CD14-positive monocyte (primary cell): ENCODE results near the gene LACTBL1. TPM values are rescaled to one million over a fixed set of nuclear protein-coding genes. Genes with fewer than 3 reads are reported as not detected.
A peak's percentile ranks its signal among the peaks of the same experiment; 100 is the strongest.

ENCODE experiments used
- DNase-seq, 3 donors: peaks; one replicate each; pipeline ENCODE4 v3.0.0-alpha.2; 2011 to 2022
- H2AFZ ChIP-seq: 2 replicates; pipeline ENCODE4 v1.6.0; 2012; ENCODE audit warnings: mild to moderate bottlenecking, low read depth, low read length, inconsistent platforms; ENCODE audit not compliant: insufficient read depth, poor library complexity, severe bottlenecking
- H3K27ac ChIP-seq, 2 donors: 1 replicate in 1 of 2; 2 replicates in 1 of 2; pipeline ENCODE4 v1.5.1; 2012 to 2013; ENCODE audit warnings: low read length in 2 of 2, control low read depth in 1 of 2, inconsistent platforms in 1 of 2, low read depth in 1 of 2, mild to moderate bottlenecking in 1 of 2
- H3K27me3 ChIP-seq, 2 donors: one replicate each; pipeline versions ENCODE4 v1.6.0 to v1.6.1; 2011 to 2013; ENCODE audit warnings: low read length in 2 of 2; ENCODE audit not compliant: control insufficient read depth in 2 of 2, insufficient read depth in 2 of 2
- H3K36me3 ChIP-seq, 2 donors: replicated peaks in 1 of 2; 1 replicate in 1 of 2; 2 replicates in 1 of 2; pipeline versions ENCODE4 v1.5.1 to v1.6.1; 2012 to 2013; ENCODE audit warnings: low read length in 2 of 2, control low read depth in 1 of 2, inconsistent platforms in 1 of 2, mild to moderate bottlenecking in 1 of 2; ENCODE audit not compliant: insufficient read depth in 2 of 2, control insufficient read depth in 1 of 2
- H3K4me1 ChIP-seq, 2 donors: 1 replicate in 1 of 2; 2 replicates in 1 of 2; pipeline versions ENCODE4 v1.5.1 to v1.6.1; 2012 to 2013; ENCODE audit warnings: low read length in 2 of 2, control low read depth in 1 of 2, inconsistent platforms in 1 of 2, mild to moderate bottlenecking in 1 of 2, moderate library complexity in 1 of 2; ENCODE audit not compliant: insufficient read depth in 2 of 2, control insufficient read depth in 1 of 2
- H3K4me2 ChIP-seq: replicated peaks from 2 replicates; pipeline ENCODE3; 2012; ENCODE audit warnings: low read length, moderate library complexity, mild to moderate bottlenecking; ENCODE audit not compliant: poor library complexity, severe bottlenecking; ENCODE audit errors: extremely low read depth
- H3K4me3 ChIP-seq, 3 experiments: fragments of 200-600 bp in 1 of 3; sonication (generic) in 1 of 3; replicated peaks in 1 of 3; 1 replicate in 2 of 3; 2 replicates in 1 of 3; pipeline ENCODE4 v1.5.1; 2011 to 2013; ENCODE audit warnings: low read length in 3 of 3, mild to moderate bottlenecking in 3 of 3, control low read depth in 2 of 3, low read depth in 2 of 3, inconsistent platforms in 1 of 3, moderate library complexity in 1 of 3
- H3K79me2 ChIP-seq: 2 replicates; pipeline ENCODE4 v1.6.0; 2012; ENCODE audit warnings: mild to moderate bottlenecking, control low read depth, inconsistent platforms, low read length, moderate library complexity; ENCODE audit not compliant: insufficient read depth
- H3K9ac ChIP-seq: 2 replicates; pipeline ENCODE4 v1.6.0; 2017; ENCODE audit warnings: low read length, mild to moderate bottlenecking; ENCODE audit not compliant: insufficient read depth, poor library complexity, severe bottlenecking
- H3K9me3 ChIP-seq, 2 donors: replicated peaks in 1 of 2; 1 replicate in 1 of 2; 2 replicates in 1 of 2; pipeline versions ENCODE4 v1.5.1 to v1.6.1; 2012 to 2013; ENCODE audit warnings: low read length in 2 of 2, control low read depth in 1 of 2; ENCODE audit not compliant: control insufficient read depth in 1 of 2, insufficient read depth in 1 of 2
- H4K20me1 ChIP-seq: 2 replicates; pipeline ENCODE4 v1.6.0; 2012; ENCODE audit warnings: mild to moderate bottlenecking, low read length, control low read depth, moderate library complexity; ENCODE audit not compliant: insufficient read depth
- H3K27ac Mint-ChIP-seq, 7 donors: one replicate each; pipeline ENCODE4 v1.8.0; 2020; ENCODE audit warnings: mild to moderate bottlenecking in 7 of 7, mixed read lengths in 7 of 7, moderate library complexity in 6 of 7, inconsistent platforms in 2 of 7
- H3K27me3 Mint-ChIP-seq, 3 donors: one replicate each; pipeline ENCODE4 v1.8.0; 2021 to 2022; ENCODE audit warnings: low read depth in 3 of 3, mild to moderate bottlenecking in 3 of 3, mixed read lengths in 3 of 3, moderate library complexity in 3 of 3, inconsistent platforms in 1 of 3
- H3K36me3 Mint-ChIP-seq, 2 donors: one replicate each; pipeline ENCODE4 v1.8.0; 2020; ENCODE audit warnings: mixed read lengths in 2 of 2, inconsistent platforms in 1 of 2, mild to moderate bottlenecking in 1 of 2
- H3K4me1 Mint-ChIP-seq: one replicate; pipeline ENCODE4 v1.8.0; 2020; ENCODE audit warnings: mild to moderate bottlenecking, mixed read lengths
- H3K4me3 Mint-ChIP-seq, 2 donors: one replicate each; pipeline ENCODE4 v1.8.0; 2020; ENCODE audit warnings: mild to moderate bottlenecking in 2 of 2, mixed read lengths in 2 of 2, moderate library complexity in 1 of 2
- H3K9me3 Mint-ChIP-seq, 7 donors: one replicate each; pipeline ENCODE4 v1.8.0; 2020 to 2022; ENCODE audit warnings: mixed read lengths in 7 of 7, mild to moderate bottlenecking in 6 of 7, moderate library complexity in 6 of 7, inconsistent platforms in 2 of 7
- WGBS: methylation state at CpG from one replicate; pipeline ENCODE4 v1.1.5; 2013; ENCODE audit warnings: missing lambda C conversion rate; ENCODE audit not compliant: insufficient coverage; 5-methylcytosine and 5-hydroxymethylcytosine counted together
- intact Hi-C, 2 donors: fragments of 100-400 bp; cut with micrococcal nuclease; formaldehyde crosslinking; loops; one replicate each; pipeline versions ENCODE4 v1.15.0 to v1.15.1; 2023
- polyA plus RNA-seq, 3 donors: library from polyadenylated mRNA; depleted of rRNA in 1 of 3; unstranded in 2 of 3; stranded (reverse) in 1 of 3; fragments of 300-500 nt in 2 of 3; fragments of >200 nt in 1 of 3; fragmentation: Illumina TruSeq in 2 of 3; gene quantifications; 1 replicate in 2 of 3; 2 replicates in 1 of 3; pipeline ENCODE4 v1.2.3, GENCODE V29; 2012 to 2021
- TF ChIP-seq, protein P1 (sequence below): fragments of 200-600 bp; IDR thresholded peaks from one replicate; pipeline ENCODE4 v1.8.0; 2022; ENCODE audit warnings: antibody characterized with exemption, mild to moderate bottlenecking

Gene LACTBL1
- polyA plus RNA-seq, 3 donors = not detected

GRCh38 chr1:22952694-22953056 lies 20.0 kb downstream of the LACTBL1 start:
- WGBS = 83% methylated on average over 1 of the region's 5 CpGs
- Histone ChIP-seq H3K36me3 (no peaks in the 10 kb centered on the region), H3K4me3 (no peak overlapping the region), H3K4me1 (no peaks in the 10 kb centered on the region), H3K27ac (no peak overlapping the region), H4K20me1 (no peaks in the 10 kb centered on the region), H3K27me3 (peaks cover 13 to 48% of the 10 kb centered on the region in 2 donors), H3K9me3 (peaks cover 0 to 4% of the 10 kb centered on the region in 2 donors), H3K79me2 (no peaks in the 10 kb centered on the region), H3K4me2 (no peak overlapping the region), H3K9ac (no peak overlapping the region), H2AFZ (no peak overlapping the region)
- H3K9me3 Mint-ChIP-seq = peaks cover 0 to 3% (median 0%) of the 10 kb centered on the region in 7 donors
- no peak overlapping the region for H3K27ac Mint-ChIP-seq
- peak overlapping the region in 1 of 2 donors; percentile 62 for H3K4me3 Mint-ChIP-seq
- TF ChIP-seq, protein P1, sequence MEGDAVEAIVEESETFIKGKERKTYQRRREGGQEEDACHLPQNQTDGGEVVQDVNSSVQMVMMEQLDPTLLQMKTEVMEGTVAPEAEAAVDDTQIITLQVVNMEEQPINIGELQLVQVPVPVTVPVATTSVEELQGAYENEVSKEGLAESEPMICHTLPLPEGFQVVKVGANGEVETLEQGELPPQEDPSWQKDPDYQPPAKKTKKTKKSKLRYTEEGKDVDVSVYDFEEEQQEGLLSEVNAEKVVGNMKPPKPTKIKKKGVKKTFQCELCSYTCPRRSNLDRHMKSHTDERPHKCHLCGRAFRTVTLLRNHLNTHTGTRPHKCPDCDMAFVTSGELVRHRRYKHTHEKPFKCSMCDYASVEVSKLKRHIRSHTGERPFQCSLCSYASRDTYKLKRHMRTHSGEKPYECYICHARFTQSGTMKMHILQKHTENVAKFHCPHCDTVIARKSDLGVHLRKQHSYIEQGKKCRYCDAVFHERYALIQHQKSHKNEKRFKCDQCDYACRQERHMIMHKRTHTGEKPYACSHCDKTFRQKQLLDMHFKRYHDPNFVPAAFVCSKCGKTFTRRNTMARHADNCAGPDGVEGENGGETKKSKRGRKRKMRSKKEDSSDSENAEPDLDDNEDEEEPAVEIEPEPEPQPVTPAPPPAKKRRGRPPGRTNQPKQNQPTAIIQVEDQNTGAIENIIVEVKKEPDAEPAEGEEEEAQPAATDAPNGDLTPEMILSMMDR = no peak
- no peaks in the 10 kb centered on the region for H3K36me3 Mint-ChIP-seq
- H3K4me1 Mint-ChIP-seq = no peaks in the 10 kb centered on the region
- no peak for DNase-seq
- intact Hi-C loops = no loop called here
- peaks cover 52 to 71% (median 60%) of the 10 kb centered on the region in 3 donors for H3K27me3 Mint-ChIP-seq

- H3K4me3 Mint-ChIP-seq = peak overlapping the region in 1 of 2 donors; percentile 0
- 80% methylated on average over 2 of the region's 3 CpGs for WGBS
- Histone ChIP-seq H3K9me3 (peaks cover 0 to 4% of the 10 kb centered on the region in 2 donors), H3K27me3 (peaks cover 13 to 43% of the 10 kb centered on the region in 2 donors), H3K27ac (no peak overlapping the region), H3K4me3 (no peak overlapping the region), H2AFZ (no peak overlapping the region), H4K20me1 (no peaks in the 10 kb centered on the region), H3K9ac (no peak overlapping the region), H3K36me3 (no peaks in the 10 kb centered on the region), H3K79me2 (no peaks in the 10 kb centered on the region), H3K4me2 (no peak overlapping the region), H3K4me1 (no peaks in the 10 kb centered on the region)
- H3K27ac Mint-ChIP-seq = no peak overlapping the region
- no peak for DNase-seq
- H3K36me3 Mint-ChIP-seq = no peaks in the 10 kb centered on the region
- H3K9me3 Mint-ChIP-seq = peaks cover 0 to 5% (median 0%) of the 10 kb centered on the region in 7 donors
- TF ChIP-seq, protein P1 = no peak
- H3K27me3 Mint-ChIP-seq = peaks cover 54 to 74% (median 61%) of the 10 kb centered on the region in 3 donors
- H3K4me1 Mint-ChIP-seq = no peaks in the 10 kb centered on the region
- intact Hi-C loops = no loop called here
These were observed 20.9 kb downstream of the LACTBL1 start for GRCh38 chr1:22951796-22952195.
